Cerebellar nuclear complex (tissue), 1 donor: ENCODE data around the gene HECTD4.

ENCODE experiments used
- DNase-seq, 2 experiments: peaks; one replicate each; lab custom pipeline; 2025; lab: John Stamatoyannopoulos, UW

Gene HECTD4

DNA sequence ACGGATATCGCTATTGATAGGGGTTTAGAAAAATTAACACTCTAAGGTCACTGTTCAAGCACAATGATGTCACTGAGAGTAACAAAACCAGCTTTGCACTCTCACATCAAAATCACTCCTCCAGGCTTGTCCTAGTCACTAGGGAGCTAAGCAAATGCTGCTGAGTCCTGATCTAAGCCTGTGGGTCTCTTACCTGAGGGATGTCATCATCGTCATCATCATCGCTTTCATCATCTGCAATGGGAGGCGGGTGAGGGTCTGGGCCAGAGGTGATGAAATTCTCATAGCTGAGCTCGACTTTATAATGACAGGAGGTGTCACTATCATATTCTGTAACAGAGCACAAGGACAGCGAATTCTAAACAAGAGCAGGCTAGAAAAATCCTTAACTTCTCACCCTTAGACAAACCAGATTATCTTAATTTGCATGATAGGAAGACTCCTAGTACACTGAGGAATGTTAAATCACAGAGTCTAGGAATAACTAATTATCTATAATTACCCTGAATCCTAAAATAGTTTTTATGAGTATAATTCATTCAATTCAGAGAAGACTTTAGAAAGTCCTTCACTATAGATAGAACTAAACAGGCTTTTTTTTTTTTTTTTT is 173.8 kb downstream of the HECTD4 start:
- DNase-seq: no peak

DNA sequence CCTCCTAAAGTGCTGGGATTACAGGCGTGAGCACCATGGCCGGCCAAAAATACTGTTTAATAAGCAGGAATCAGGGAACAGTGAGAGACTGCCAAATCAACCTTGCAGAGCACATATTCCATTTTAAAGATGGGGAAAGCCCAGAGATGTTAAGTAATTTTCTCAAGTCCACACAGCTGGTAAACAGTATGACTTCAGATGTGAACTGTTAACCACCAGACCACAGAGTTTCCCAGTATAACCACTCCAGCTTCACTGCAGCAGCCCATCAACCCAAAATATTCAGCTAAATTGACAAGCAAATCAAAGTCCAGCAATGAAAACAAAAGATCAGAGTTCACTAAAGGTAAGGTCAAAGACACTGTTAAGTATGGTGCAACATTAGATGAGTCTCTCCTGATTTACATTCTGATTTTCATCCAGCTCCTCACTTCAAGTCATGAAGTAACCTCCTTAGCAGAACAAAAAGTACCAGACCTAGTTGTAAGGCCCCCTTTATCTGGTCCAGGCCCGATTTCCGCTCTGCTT is 174.8 kb downstream of the HECTD4 start:
- no peak for DNase-seq

DNA sequence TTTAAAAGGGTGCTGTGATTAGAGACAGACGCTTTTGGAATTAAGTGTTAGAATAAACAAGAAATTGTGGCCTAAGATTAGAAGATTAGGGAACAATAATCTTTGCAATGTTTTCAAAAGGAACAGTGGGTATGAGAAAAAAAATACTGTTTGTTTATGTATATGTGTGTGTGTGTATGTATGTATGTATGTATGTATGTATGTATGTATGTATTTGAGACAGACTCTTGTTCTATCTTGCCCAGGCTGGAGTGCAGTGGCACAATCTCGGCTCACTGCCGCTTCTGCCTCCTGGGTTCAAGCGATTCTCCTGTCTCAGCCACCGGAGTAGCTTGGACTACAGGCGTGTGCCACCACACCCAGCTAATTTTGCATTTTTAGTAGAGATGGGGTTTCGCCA is 175.3 kb downstream of the HECTD4 start:
- DNase-seq: no peak

DNA sequence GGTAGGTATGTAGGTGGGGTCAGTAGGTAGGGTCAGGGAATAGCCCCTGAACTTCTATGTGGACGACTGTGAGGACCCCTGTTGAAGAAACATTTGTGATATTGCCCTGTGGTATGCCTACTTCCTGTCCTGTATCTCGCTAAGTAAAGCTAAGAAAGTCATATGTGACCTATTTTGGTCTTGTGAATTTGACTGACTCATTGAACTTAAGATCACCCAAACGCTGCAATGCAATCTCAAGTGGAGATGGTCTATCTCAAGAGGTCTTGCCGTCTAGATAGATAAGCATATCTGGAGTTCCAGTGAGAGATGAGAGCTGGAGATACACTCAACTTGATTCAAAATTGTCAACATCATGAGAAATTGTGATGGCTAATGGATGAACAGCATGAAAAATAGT is 183.1 kb downstream of the HECTD4 start:
- no peak for DNase-seq

DNA sequence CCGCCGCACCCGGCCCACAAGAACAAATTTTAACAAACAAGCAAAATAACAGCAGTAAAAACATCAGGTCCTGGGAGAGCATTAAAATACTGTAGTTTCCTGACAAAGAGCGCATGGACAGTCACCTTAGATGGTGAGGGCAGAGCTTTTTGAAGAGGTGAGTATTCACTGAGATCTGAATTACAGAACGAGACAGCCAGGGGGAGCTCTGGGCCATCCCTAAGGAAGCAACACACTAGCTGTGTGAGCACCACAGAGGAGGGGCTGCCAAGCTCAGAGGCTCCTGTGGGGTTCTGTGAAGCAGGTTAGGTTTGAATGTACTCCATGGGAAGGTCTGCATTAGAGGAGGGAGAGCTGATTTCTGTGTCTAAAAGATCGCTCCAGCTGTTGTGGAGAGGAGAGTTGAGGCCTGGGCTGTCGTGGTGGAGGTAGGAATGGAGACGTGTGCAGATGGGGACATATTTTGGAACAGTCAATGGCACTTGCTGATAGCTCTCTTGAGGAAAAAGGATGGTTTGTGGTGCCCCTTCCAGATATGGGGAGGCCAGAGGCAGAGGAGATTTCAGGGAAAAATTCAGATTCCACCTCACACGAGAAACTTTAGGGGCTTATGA is 184.0 kb downstream of the HECTD4 start:
- peak in 1 of 2 experiments; percentile 67 for DNase-seq

DNA sequence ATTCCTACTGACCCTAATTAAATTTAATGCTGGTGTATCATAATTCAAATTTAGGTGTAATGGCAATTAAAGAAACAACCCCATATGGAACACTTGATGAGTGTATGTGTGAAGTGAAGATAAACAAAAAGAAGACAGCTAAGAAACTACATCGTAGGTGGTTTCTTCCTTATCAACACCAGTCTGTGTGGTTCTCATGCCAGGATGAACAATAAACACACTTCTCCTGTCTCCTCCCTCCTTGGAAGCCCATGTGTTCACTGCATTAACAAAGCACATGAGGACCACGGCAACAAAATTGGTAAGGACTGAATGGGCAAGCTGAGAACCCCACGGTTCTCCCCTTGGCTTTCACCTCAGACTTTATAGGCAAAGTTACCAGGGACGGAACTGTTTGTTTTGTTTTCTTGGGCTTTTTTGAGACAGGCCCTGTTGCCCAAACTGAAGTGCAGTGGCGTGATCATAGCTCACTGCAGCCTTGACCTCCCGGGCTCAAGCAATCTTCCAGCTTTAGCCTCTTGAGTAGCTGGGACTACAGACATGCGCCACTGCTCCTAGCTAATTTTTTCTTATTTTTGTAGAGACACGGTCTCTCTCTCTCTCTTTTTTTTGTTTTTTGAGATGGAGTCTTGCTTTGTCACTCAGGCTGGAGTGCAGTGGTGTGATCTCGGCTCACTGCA is 185.9 kb downstream of the HECTD4 start:
- no peak for DNase-seq

DNA sequence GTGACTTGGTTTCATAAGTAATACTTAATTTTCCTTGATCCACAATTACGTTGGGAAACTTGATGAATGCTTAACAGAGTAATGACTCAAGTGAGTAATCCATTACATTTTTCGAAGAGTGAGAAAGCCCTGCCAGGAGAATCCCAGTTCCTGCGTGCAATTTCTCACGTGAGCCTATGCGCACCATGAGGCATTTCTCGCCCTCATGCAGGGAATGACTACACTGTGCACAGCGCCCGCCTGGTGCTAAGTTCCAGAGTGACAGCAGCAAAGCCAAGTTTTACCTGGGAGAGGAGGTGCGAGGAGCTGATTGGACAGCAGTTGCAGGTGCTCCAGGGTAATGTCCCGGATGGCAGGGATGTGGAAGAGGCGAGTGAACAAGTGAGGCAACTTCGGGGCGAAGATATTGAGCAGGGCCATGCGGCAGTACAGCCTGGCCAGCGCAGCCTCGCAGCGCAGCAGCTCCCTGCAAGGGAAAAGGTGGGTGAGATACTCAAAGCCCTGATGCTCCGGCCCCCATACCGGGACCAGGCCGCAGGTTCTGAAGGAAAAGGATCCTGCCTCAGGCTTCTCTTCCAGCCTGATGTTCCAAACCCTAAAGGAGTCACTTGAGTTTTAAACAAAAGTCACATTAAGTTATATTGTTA is 187.5 kb downstream of the HECTD4 start:
- DNase-seq: no peak

DNA sequence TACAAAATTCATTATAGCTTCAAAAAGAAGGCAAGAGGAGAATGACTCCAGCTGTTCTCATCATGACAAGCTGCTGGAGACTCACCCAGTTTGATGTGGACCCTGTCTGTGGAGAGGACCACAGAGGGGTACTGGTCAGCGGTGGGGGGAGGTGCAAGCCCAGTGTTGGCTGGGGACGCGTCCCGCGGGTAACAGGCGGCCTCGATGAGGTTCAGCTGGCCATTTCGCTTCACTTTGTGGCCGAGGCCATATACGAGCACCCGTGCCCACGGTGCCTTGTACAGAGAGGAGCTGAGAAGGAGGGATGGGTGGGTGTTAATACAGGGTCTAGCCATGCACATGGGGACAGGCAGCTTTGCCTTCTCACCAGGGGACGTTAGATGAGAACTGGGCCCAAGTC is 189.8 kb downstream of the HECTD4 start:
- no peak for DNase-seq

DNA sequence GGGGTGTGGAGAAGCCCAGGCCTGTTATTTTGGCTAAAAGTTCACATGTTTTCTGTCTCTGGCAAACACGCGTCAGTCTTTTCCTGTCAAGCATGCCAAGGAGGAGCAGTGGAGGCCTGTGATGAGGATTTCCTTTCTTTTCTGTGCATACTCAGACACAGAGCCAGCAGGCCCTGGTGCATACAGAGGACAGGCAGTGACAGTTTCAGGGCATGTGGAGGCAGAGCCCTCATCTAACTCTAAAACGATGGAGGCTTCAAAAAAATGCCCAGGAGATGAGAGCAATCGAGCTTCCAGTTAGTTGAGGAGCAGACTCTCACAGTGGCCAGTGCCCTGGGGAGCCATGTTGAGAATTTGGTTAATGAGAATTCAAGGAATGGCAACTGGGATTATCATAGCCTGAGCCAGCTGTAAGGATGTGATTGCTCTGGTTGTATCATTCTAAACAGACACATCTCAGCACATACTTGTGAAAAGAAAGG is 190.3 kb downstream of the HECTD4 start:
- no peak for DNase-seq

DNA sequence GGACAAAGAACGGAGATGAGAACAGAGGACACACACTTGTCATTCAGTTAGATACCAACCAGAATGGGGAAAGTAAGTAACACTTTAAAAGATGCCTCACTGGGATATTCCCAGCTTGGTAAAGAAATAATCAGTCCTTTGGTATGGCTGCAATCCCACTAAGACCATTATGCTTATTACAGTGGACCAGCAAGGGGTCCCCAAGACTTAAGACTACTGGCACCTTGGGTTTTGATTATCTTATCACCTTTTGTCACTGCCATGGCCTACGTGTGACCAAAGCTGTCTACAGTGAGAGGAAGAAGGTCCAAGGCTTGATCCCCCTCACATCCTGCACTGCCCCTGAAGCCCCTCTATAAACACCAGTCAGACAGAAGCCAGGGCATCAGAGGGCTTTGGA is 191.0 kb downstream of the HECTD4 start:
- no peak for DNase-seq

DNA sequence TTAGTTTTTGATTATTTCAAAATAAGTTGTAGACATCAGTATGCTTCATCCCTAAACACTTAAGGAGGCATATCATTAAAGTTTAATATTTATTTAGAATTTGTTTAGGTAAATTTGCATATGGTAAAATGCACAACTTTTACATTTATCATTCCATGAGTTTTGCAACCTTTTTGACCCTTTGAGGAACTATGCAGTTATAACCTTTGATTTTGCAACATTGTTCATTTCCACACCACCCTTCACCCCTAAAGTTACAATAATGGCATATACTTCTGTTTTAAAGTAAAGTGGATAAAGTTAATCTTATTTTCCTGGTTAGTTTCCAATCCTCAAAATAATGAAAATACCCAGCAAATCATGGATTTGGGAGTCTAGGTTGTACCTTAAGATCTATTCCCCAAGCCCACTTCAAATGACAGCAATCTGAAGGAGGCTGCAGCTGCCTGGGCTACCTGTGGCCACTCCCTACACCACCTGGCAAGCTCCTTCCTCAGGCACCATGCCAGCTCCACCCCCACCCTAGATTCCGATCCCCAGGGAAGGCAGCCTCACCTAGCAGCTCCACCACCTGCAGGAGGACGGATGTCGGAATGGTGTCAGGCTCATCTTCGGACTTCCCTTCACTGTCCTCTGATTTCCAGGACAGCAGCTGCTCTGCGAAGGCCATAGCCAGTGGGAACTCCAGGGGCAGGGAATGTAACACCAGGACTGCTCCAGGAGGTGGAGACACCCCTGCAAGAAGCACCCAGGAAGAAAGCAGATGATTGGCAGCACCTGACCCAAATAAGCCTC is 191.8 kb downstream of the HECTD4 start:
- DNase-seq: no peak

DNA sequence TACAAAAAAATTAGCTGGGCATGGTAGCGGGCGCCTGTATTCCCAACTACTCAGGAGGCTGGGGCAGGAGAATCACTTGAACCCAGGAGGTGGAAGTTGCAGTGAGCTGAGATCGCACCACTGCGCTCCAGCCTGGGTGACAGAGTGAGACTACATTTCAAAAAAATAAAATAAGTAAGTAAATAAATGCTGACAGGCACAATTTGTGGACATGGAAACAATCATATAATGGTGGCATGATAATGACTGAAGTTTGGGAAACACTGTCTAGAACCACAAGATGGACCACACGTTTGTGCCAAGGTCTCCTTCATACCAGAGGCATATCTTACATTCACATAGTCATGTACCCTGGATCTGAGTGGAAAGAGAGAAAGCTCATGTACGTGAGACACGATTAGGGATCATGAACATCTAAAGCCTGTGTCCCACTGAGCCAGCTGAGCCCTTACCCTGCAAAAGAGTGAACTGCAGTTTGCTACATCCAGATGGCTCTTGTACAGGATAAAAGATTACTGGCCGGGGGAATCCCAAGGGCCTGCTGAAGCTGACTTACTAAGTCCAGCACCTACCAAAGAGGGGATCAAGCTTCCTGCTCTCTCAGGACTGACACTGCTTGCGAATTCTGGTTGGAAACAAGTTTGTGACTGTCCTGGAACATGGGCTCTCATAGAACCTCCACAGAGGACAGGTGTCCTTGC is 194.0 kb downstream of the HECTD4 start:
- no peak for DNase-seq

DNA sequence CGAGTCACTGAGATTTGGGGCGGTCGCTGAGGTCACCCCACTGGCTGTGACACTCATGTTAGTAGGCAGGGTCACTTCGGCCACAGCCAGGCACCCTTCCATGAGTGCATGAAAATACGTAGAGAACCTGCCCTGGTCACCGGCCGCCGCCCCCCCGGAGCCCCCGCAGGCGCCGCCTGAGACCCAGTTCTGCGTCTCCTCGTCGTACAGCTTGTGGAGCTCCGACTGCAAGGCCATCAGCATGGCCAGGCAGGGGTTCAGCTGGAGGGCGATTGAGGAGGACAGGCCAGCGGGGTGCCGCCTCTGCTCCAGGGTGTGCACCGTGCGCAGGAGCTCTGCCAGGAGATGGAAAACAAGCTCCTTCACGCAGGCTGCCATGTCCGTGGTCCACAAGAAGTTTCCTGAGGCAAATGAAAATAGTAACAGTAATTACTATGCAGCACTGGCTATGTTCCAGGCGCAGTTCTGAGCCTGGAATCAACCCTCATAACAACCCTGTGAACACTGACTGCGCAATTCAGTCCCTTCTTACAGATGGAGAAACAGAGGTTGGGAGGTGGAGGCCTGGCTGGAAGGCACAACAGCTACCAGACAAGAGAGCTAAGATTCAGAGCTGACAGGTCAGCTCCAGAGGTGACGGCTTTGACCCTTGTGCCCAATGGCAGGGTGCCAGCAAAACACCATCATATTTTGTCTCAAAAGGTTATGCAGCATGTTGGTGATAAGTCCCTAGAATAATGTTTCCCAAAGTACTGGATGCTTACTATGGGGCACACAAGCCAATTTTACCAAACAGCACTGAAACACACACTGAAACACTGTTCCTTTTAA is 196.9 kb downstream of the HECTD4 start:
- DNase-seq: no peak

DNA sequence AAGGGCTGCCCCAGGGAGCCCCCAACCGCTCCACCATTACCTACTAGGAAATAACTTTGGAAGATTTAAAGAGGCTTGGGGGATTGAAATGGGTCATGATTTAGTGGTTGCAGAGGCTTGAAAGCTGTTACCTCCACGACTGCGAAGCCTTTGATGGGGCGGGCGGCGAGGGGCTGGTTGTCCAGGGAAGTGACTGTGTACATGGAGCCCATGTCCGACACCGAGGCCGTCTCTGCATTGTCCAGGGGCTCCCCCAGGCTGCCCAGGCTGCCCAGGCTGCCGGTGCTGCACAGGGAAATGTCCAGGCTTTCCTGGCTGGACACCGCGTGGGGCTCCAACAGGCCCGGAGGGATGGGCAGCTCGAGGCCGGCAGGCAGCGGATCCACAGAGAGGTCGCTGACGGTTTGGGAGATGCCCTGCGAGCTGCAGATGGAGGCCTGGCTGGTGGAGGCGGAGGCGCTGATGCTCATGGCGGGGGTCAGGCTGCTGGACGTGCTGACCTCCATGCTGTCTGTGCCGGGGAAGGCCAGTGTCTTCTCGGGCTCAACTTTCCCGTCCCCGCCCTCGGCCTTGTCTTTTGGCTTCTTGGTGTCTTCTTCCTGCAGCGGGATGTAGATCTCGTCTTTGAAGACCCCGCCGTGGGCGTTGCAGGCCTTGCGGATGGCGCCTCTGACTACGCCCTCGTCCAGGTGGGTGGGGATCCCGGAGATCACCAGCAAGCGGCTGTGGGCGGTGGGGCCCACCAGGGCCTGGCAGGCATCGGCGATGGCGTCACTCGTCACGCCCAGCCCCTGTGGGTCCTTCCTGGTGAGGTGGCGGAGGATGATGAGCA is 198.0 kb downstream of the HECTD4 start:
- DNase-seq: no peak

DNA sequence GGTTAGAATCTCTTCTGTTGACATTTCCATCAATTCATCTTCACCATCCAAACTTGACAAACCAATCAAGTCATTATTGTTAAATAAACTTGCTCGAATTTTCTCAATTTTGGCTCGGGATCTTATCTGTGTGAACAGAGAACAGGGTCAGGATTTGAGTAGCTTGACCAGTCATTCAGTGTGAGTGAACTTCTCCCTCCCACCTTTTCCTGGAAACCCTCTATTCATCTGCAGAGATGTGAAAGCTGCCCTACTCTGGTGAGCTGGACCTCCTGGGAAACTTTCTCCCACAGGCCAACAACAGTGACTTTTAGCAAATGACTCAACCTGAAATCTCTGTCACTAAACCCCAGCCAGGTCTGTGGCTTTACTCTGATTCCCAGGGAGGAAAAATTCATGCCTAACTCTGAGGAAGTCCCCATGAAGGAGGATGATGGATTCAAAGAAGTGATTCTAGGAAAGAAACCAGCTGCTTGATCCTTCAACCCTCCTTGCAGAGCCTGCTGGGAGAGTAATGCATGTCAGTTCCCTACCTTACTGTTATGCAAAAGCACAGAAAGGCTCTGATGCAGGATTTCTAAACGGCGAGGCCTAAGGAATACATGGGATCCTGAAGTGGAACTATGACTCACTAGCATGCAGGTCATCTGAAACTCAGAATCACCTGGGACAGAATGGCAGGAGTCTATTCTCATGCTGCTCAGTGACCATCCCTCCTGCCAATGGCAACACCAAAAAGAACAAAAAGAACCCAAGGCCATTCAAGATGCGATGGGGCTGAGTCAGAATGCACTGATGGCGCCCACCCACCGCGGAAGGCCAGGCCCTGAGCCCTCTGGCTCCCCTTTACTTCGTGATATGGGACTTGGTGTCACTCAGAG is 198.8 kb downstream of the HECTD4 start:
- no peak for DNase-seq

DNA sequence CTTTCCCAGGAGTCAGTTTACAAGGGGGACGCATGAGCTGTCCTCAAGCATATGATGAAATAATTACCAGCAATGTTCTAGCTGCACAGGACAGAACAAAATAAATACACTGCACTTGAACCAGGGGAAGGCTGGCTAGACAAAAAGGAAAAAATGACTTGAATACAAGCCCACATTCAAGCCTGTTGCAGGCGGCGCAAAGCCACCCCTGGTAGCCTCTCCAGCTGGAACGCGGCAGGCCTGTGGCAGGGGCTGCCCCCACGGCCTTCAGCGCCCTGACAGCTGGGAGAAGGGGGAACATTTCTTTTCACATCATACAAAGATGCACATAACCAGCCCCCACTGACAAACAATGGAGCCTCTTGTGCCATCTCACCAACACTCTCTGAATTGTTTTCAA is 199.7 kb downstream of the HECTD4 start:
- DNase-seq: no peak

DNA sequence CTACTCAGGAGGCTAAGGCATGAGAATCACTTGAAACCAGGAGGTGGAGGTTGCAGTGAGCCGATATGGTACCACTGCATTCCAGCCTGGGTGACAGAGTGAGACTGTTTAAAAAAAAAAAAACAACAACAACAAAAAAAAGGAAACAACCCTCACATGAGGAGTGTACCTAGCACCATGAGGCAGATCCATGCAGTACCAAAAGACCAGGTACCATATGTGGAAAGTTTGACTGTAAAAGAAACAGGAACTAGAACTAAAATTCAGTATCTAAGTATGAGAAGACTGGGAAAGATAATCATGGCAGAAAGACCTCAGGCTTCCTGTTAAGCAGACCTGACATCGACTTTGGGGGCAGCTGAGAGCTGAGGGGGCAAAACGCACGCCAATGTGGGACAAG is 201.8 kb downstream of the HECTD4 start:
- DNase-seq: no peak

DNA sequence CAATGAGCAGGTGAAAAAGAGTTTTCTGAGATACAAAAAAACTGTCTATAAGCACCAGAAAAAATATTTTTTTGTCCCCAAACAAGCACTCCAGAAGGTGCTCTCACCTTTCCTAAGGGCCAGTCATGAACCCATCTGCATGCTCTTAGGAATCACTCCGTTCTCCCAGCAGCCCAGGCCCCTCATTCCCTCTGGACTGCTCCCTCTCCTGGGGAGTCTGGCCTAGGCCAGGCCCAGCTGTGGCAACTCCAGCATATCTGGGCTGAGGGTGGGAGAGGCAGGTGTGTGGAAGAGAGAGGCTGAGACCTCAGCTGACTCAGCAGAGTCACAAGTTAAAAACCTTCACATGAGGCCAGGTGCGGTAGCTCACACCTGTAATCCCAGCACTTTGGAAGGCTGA is 202.3 kb downstream of the HECTD4 start:
- no peak for DNase-seq
